Activated T-helper 1 cell treated with Interleukin-2 at 50 U/mL for 16 hours (primary cell): ENCODE data around the gene XYLT1.

Source experiments
- DNase-seq: peaks from one replicate; pipeline ENCODE4 v3.0.0-alpha.2; 2020; ENCODE audit warnings: low read depth

XYLT1 gene

GRCh38 chr16:17283016-17283415, 187.7 kb downstream of the XYLT1 start:
- DNase-seq: no peak

DNA sequence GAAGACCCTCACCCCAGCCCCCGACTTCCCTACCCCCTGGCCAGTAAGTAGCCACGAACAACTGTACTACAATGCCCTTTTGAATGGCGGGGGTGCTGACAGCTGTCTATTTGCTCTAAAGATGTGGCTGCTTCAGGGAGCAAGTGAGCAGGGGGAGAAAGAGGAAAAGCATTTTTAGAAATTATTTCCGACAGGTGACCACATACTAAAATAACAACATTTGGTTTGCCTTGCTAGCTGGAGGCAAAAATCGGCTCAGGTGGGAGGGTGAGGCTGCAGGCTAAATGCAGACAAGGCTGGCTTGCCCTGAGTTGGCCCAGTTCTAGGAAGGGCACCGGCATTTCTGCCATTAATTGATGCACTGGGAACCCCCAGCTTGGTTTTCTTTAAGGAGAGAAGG, 188.5 kb downstream of the XYLT1 start:
- DNase-seq: no peak

DNA sequence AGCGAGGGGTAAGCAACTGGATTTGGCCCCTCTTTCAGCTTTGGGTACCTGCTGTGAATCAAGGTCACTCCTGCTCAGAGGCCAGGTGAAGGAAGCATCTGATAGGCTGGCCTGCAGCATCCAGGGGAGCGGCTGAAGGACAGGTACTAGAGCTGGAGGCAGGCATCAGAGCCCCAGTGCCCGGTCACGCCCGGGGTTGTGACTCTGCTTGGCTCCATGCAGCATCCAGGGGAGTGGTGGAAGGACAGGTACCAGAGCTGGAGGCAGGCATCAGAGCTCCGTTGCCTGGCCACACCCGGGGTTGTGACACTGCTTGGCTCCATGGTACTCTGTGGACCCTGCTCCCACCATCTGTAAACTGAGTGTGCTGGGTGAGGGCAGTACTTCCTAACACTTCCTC, 189.7 kb downstream of the XYLT1 start:
- no peak for DNase-seq

GRCh38 chr16:17278988-17279387, 191.8 kb downstream of the XYLT1 start:
- no peak for DNase-seq

- no peak for DNase-seq
These were observed 192.8 kb downstream of the XYLT1 start for GRCh38 chr16:17277981-17278381.

DNA sequence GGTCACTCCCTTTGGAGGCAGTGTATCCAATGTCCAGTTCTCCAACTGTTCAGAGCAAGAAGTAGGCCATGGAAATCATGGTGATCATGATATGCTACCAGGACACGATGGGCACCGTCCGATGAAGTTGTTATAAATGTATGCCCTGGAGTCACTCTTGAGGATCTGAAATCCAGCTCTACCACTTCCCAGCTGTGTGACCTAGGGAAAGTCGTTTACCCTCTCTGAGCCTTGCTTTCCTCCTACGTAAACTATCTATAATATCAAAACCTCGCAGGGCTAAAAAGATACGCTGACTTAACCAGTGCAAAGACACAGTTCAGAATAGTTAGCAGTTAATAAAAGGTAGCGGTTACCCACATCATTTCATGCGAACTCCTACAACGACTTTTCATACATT, 194.2 kb downstream of the XYLT1 start:
- DNase-seq: no peak

DNA sequence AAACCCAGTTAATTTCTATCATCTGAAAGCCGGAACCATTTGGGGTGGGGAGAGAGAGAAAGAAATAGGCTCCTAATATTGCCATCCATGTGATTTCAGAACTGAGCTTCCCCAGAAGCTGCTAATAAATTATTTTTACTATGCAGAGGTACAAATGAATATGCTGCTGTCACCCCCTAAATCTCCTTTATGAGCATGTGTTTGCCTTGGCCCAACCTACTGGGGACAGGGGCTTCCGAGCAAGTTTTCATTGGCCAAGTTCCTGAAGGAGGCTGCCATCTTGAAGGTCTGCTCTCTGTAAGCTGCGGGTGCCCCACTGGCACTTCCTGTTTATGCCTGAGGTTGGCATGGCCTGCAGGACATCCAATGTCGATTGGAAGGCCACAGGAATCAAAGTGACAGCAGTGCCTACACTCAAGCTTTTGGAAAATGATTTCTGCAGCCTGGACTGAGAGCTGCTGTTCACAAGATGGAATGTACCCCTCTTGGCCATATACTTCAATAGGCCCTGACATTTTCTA, 194.7 kb downstream of the XYLT1 start:
- DNase-seq: no peak

DNA sequence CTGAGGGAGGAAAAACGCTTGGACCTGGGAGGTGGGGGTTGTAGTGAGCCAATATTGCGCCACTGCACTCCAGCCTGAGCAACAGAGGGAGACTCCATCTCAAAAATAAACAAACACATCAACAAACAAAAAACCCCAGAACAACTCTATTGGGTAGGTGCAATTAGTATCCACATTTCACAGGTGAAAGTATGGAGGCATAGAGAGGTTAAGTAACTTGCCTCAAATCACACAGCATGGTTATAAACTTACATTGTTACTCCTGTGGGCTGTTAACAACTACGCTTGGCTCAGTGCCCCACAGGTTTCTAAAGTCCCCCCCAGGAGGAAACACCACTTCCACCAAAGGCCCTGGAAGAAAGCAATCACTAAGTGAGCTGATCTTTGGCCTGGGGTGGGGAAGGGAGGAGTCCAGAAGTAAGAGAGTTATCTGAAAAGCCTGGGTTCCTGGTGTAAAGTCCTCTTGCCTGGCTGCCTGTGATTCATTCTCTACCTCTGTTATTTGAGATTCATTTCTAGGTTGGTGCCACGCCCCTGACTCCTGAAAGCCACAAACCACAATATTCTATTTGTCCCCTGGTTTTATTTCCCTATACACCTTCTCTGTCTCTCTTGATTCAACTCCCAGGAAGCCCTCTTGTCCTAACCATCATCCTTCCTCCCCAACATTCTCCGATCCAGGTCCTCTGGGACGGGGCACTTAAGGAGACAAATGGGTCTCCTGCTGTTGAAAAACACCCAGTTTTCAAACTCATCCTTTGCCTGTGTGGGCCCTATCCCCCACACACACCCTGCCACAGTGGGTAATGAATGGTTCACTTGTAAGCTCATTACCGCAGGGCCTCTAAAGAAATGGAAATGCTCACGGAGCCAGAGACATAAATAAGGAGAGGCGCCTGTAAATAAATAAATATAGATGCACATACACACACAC, 195.4 kb downstream of the XYLT1 start:
- DNase-seq: no peak

DNA sequence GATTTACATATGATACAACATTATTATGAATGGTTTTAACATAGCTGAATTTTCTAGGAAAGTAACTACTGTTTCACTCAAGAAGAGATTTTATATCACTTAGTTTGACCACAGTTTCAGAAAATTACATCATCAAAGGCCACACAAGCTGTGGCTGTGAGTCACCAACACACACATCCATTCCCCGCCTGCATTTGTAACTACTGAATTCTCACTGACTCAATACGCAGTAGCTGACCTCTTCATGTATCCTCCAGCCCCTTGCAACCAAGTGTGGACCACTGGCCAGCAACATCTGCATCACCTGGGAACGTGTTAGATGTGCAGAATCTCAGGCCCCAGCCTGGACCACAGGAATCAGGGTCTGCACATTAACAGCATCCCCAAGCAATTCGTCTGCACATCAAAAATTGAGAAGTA, 197.6 kb downstream of the XYLT1 start:
- no peak for DNase-seq

GRCh38 chr16:17272716-17273115, 198.0 kb downstream of the XYLT1 start:
- no peak for DNase-seq

DNA sequence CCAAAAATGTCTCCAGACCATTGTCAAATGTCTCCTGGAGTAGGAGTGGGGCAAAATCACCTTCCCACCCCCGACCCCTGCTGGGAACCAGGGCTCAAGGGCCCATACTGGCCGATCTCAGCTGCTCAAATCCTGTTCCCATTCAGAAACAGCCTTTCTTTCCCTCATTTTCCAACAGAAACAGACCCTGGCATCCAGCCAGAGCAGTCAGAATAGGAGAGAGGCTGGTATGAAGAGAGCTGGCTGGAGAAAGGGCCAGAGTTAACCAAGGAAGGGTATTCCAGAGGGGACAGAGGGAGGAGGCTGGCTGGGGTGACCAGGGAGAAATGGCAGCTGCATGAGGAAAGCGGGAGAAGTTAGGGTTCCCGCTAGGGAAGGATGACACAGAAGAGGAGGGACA, 199.1 kb downstream of the XYLT1 start:
- DNase-seq: no peak

GRCh38 chr16:17270683-17271109, 200.1 kb downstream of the XYLT1 start:
- DNase-seq: no peak

DNA sequence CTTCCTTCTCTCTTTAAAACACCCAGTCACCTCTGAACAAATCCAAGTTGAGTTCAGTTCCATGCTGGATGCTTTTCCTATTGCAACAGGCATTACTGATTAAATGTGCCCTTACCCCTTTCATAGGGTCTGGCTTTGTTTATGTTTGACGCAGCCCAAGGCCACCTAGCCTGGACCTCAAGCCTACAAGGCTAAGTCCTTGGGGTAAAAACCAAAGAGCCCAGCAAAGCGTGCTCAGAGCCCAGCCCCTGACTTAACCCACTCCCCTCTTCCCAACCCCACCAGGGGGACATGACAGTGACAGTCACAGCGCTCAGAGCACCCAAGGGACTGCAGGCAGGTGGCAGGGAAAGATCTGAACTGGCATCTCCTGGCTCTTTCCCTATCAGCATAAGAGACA, 200.6 kb downstream of the XYLT1 start:
- no peak for DNase-seq

DNA sequence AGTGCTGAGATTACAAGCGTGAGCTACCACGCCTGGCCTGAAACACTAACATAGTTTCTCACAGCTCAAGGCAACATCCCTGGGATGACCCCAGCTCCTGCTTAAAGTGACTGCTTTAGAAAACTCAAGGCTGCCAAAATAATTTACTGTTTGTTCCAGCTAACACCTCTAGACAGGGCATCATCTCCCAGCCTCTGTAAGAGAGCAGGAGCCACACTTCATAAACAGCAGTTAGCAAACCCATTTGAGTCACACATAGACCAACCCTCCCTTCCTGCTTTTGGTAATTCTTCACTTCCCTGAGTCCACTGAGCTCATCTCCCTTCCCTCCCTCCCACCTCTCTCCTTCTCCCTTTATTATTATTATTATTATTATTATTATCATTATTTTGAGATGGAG, 201.3 kb downstream of the XYLT1 start:
- DNase-seq: no peak

DNA sequence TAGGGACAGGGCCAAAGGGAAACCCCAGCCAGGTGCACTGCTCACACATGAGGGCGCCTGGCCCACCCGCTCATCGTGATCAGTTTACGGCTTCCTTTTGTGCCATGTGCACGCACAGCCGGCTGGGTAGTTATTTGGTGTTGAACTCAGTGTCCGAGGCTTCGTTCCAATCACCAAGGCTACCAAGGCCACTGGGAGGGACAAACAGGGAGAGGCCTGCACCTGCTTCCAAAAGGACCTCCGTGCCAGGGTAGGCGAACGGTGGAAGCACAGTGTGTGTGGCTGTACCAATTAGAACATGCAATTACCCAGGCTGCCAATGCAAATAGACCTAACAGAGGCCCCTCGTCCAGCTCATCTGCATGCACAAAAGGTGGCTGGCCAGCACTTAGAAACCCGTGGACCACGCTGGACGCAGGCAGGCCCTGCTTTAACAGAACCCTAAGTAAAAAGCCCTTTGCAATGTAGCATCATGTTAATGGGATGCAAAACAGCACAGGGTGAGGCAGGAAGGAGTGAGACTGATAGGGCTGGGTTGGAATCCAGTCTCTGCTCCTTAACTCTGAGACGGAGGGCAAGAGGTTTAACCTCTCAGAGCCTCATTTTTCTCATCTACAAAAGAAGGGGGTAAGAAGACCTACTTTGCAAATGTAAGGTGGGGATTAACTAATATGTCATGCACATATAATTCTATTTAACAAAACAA, 204.0 kb downstream of the XYLT1 start:
- no peak for DNase-seq

DNA sequence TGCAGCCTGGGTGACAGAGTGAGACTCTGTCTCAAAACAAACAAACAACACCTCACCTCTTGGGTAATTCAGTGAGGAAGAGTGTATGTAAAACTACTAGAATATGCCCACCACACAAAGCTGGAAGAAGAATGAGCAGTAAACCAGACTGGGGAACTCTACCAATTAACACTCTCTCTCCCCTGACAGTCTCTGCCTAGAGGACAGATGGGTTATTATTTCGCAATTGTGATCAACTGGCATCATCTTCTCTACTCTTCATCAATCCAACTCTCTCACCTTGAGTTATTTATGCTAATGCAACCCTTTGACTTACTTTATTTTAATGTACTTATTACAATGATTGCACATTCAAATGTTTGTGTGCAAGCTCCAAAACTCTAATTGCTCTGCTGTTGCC, 205.6 kb downstream of the XYLT1 start:
- DNase-seq: no peak

- no peak for DNase-seq
These were observed 209.4 kb downstream of the XYLT1 start for GRCh38 chr16:17261197-17261858.

DNA sequence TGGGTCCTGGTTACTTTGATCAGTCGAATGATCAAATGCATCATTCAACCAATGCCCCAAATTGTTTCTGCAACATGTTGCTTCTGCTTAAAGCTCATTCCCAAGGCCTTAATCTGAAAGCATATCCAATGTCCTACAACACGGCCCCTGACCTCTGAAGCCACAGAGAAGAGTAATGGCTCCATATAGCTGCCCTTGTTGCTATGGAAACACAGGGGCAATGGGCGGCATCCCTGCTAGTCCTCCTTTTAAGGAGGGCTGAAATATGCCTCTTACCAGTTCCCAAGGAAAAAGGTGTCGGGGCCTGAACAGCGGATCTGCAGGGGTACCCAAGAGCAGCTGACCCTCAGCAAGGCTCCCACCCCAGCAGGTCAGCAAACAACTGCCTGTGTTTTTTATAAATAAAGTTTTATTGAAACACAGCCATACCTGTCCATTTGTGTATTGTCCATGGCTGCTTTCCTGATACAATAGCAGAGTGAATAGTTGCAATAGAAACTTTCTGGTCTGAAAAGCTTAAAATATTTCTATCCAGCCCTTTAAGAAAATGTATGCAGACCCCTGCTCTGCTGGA, 210.4 kb downstream of the XYLT1 start:
- no peak for DNase-seq

DNA sequence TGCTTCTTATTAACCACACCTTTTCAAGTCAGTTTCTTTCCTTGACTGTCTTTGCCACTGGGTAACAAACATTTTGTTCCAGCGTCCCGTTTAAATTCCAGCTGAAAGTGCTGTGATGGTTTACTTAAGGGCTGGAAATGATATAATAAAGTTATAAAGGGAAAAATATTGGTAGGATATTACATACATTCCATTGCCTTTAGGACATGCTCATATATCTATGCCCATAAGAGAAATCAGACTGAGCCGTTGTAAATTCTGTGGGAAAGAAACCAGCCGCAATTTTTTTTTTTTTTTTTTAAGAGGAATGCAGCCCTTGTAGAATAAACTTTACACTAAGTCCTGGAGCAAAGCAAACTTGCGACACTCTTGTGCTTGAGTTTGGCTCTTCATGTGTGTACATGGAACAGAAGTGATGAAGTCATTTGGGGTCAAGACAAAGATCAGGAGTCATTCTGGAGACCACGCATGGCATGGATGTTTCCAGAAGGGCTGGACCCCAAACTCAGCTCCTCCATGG, 210.9 kb downstream of the XYLT1 start:
- no peak for DNase-seq

GRCh38 chr16:17258848-17259713, 211.7 kb downstream of the XYLT1 start:
- no peak for DNase-seq

- no peak for DNase-seq
These were observed 212.6 kb downstream of the XYLT1 start for GRCh38 chr16:17258077-17258599.
